NB4 (cell line): Measurements from ENCODE around the gene NPAS2.

Experiments used
- DNase-seq: peaks from one replicate; pipeline ENCODE4 v3.0.0; 2010; ENCODE audit warnings: low read depth
- H3K4me3 ChIP-seq: one replicate; pipeline ENCODE4 v1.5.1; 2011; ENCODE audit warnings: mild to moderate bottlenecking, low read depth, low read length, moderate library complexity
- MYC ChIP-seq: IDR thresholded peaks from 2 replicates; pipeline ENCODE4 v1.6.1; 2011; ENCODE audit warnings: low read depth, low read length
- POLR2A ChIP-seq: IDR thresholded peaks from 2 replicates; pipeline ENCODE4 v1.6.1; 2011; ENCODE audit warnings: mild to moderate bottlenecking; ENCODE audit not compliant: insufficient read length; ENCODE audit errors: extremely low read depth
- TF ChIP-seq, protein P1 (sequence below): IDR thresholded peaks from 2 replicates; pipeline ENCODE4 v1.6.1; 2011; ENCODE audit warnings: low read depth, low read length
- TF ChIP-seq, protein P2 (sequence below): IDR thresholded peaks from one replicate; pipeline ENCODE4 v1.5.1; 2012; ENCODE audit warnings: low read depth, low read length

The NPAS2 gene

DNA sequence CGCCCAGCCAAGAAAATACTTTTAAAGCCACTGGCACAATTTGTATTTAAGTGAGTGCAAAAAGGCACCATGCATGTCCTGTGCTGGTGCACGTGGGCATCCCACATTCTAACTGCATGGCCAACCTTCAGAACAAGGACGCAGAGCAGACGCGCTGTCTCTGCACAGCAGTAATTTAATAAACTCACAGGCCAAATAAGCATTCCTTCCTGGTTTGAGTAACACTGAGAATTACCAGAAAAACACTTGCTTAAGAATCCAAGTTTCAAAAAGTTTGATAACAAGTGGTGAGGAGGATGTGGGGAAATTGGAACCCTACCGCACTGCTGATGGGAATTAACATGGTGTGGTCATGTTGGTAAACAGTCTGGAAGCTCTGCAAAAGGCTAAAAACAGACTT, 220.8 kb downstream of the NPAS2 start:
- TF ChIP-seq, protein P1, sequence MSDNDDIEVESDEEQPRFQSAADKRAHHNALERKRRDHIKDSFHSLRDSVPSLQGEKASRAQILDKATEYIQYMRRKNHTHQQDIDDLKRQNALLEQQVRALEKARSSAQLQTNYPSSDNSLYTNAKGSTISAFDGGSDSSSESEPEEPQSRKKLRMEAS: no peak
- TF ChIP-seq, protein P2, sequence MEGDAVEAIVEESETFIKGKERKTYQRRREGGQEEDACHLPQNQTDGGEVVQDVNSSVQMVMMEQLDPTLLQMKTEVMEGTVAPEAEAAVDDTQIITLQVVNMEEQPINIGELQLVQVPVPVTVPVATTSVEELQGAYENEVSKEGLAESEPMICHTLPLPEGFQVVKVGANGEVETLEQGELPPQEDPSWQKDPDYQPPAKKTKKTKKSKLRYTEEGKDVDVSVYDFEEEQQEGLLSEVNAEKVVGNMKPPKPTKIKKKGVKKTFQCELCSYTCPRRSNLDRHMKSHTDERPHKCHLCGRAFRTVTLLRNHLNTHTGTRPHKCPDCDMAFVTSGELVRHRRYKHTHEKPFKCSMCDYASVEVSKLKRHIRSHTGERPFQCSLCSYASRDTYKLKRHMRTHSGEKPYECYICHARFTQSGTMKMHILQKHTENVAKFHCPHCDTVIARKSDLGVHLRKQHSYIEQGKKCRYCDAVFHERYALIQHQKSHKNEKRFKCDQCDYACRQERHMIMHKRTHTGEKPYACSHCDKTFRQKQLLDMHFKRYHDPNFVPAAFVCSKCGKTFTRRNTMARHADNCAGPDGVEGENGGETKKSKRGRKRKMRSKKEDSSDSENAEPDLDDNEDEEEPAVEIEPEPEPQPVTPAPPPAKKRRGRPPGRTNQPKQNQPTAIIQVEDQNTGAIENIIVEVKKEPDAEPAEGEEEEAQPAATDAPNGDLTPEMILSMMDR: no peak
- TF ChIP-seq MYC (no peak), POLR2A (no peak)
- H3K4me3 ChIP-seq: no peak overlapping the region
- DNase-seq: no peak

DNA sequence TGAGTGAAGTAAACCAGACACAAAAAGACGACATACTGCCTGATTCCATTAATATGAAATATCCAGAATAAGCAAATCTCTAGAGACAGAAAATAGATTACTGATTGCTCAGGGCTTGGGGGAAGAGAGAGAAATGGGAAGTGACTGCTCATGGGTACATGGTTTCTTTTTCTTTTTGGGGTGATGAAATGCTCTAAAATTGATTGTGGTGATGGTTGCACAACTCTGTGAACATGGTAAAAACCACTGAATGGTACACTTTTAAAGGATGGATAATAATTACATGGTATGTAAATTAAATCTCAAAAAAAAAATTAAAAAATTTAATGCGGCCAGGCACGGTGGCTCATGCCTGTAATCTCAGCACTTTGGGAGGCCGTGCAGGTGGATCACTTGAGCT, 221.5 kb downstream of the NPAS2 start:
- DNase-seq: peak; percentile 85
- H3K4me3 ChIP-seq: no peak overlapping the region
- no peak for TF ChIP-seq MYC
- TF ChIP-seq, protein P1: no peak; the same call in 1 of the 2 replicates
- TF ChIP-seq, protein P2: no peak
- no peak for TF ChIP-seq POLR2A

- DNase-seq: no peak
- H3K4me3 ChIP-seq: no peak overlapping the region
- TF ChIP-seq MYC: no peak
- no peak for TF ChIP-seq POLR2A
- TF ChIP-seq, protein P2: no peak
- TF ChIP-seq, protein P1: no peak
These were observed 225.4 kb downstream of the NPAS2 start for GRCh38 chr2:101045330-101045729.
